ENCODE data around the gene CLC. TPM values are rescaled to one million over a fixed set of nuclear protein-coding genes. Genes with fewer than 3 reads are reported as not detected.

CLC gene
- total RNA-seq, 2 donors from 2014 or later, result not detected

GRCh38 chr19:39708594-39708993, 29.2 kb downstream of the CLC start:
- no peak for TF ChIP-seq CTCF (IDR thresholded peaks at IDR 0.05)
- H3K27me3 ChIP-seq, result no peaks in the 10 kb centered on the region
- H3K9me3 ChIP-seq, result no peaks in the 10 kb centered on the region
- DNase-seq (ENCODE audit: low spot score), result no peak
- no peak overlapping the region for H3K27ac ChIP-seq
- no peak overlapping the region for H3K4me3 ChIP-seq
- H3K4me1 ChIP-seq, result no peaks in the 10 kb centered on the region
- no peaks in the 10 kb centered on the region for H3K36me3 ChIP-seq

- no peak for TF ChIP-seq CTCF (IDR thresholded peaks at IDR 0.05)
- Histone ChIP-seq H3K27me3 (no peaks in the 10 kb centered on the region), H3K4me1 (no peaks in the 10 kb centered on the region), H3K9me3 (no peaks in the 10 kb centered on the region), H3K36me3 (no peaks in the 10 kb centered on the region), H3K27ac (no peak overlapping the region), H3K4me3 (no peak overlapping the region)
- no peak for DNase-seq (ENCODE audit: low spot score)
Measured at GRCh38 chr19:39705578-39706188, 32.1 kb downstream of the CLC start.

GRCh38 chr19:39704181-39705044, 33.4 kb downstream of the CLC start, which contains the start of gene LGALS14:
Gene LGALS14 (plus strand): TSS chr19:39704481. CDS start chr19:39704529, 48 bp downstream.
- Histone ChIP-seq H3K27me3 (no peaks in the 10 kb centered on the region), H3K27ac (no peak within 1 kb of the TSS), H3K4me1 (no peaks in the 10 kb centered on the region), H3K9me3 (no peaks in the 10 kb centered on the region), H3K4me3 (no peak within 1 kb of the TSS), H3K36me3 (no peaks in the 10 kb centered on the region)
- TF ChIP-seq CTCF (IDR thresholded peaks at IDR 0.05), result no peak
- no peak for DNase-seq (ENCODE audit: low spot score)

- H3K27me3 ChIP-seq, result no peaks in the 10 kb centered on the region
- H3K4me1 ChIP-seq, result no peaks in the 10 kb centered on the region
- H3K36me3 ChIP-seq, result no peaks in the 10 kb centered on the region
- no peaks in the 10 kb centered on the region for H3K9me3 ChIP-seq
- no peak for DNase-seq (ENCODE audit: low spot score)
- TF ChIP-seq CTCF (IDR thresholded peaks at IDR 0.05), result no peak
- H3K4me3 ChIP-seq, result no peak overlapping the region
- no peak overlapping the region for H3K27ac ChIP-seq
Measured at GRCh38 chr19:39701291-39701690, 36.5 kb downstream of the CLC start.

- no peak for TF ChIP-seq CTCF (IDR thresholded peaks at IDR 0.05)
- DNase-seq (ENCODE audit: low spot score), result no peak
- Histone ChIP-seq H3K4me3 (no peak overlapping the region), H3K9me3 (no peaks in the 10 kb centered on the region), H3K36me3 (no peaks in the 10 kb centered on the region), H3K4me1 (no peaks in the 10 kb centered on the region), H3K27me3 (no peaks in the 10 kb centered on the region), H3K27ac (no peak overlapping the region)
Measured at GRCh38 chr19:39698535-39698934, 39.3 kb downstream of the CLC start.
